OCI-LY7 (cell line): ENCODE measurements around the gene ADAMTSL2. TPM values are rescaled to one million over a fixed set of nuclear protein-coding genes. Genes with fewer than 3 reads are reported as not detected.

Experiments used
- BruUV-seq: library from RNA; stranded (reverse); fragments of 400-500 nt; replicated peaks from 2 replicates; lab custom pipeline; 2021; lab: Mats Ljungman, UMichigan
- CTCF ChIA-PET: fragments of 300-600 bp; sonication (Branson Sonifier 250); formaldehyde crosslinking; loops from one replicate; lab custom pipeline; 2022; ENCODE audit warnings: antibody characterized with exemption; ENCODE audit not compliant: unreplicated experiment; lab: Charles Lee
- POLR2A ChIA-PET: fragments of 300-600 bp; sonication (Branson Sonifier 250); formaldehyde crosslinking; loops from one replicate; lab custom pipeline; 2022; ENCODE audit warnings: antibody characterized with exemption; lab: Charles Lee
- DNase-seq: peaks from one replicate; pipeline ENCODE4 v3.0.0-alpha.2; 2015; ENCODE audit warnings: low spot score
- H2AFZ ChIP-seq: fragments of 200-600 bp; sonication (generic), shearing (Covaris generic); 2 replicates; pipeline ENCODE4 v1.6.1; 2014; ENCODE audit warnings: mild to moderate bottlenecking, antibody characterized with exemption, low read length, moderate library complexity
- H3K27ac ChIP-seq: fragments of 200-600 bp; sonication (generic); 2 replicates; pipeline ENCODE4 v1.5.1; 2014; ENCODE audit warnings: mixed run types, low read depth, mild to moderate bottlenecking, moderate library complexity, low read length, inconsistent platforms; ENCODE audit not compliant: poor library complexity, severe bottlenecking
- H3K36me3 ChIP-seq: fragments of 200-600 bp; sonication (generic); 2 replicates; pipeline ENCODE4 v1.6.1; 2014; ENCODE audit warnings: mild to moderate bottlenecking, antibody characterized with exemption, low read length, moderate library complexity, mixed read lengths; ENCODE audit not compliant: insufficient read depth
- H3K4me1 ChIP-seq: fragments of 200-600 bp; sonication (generic); 2 replicates; pipeline ENCODE4 v1.5.1; 2014; ENCODE audit warnings: mild to moderate bottlenecking, low read length; ENCODE audit not compliant: insufficient read depth, poor library complexity, severe bottlenecking
- H3K4me2 ChIP-seq: fragments of 200-600 bp; sonication (generic); 2 replicates; pipeline ENCODE4 v1.6.1; 2014; ENCODE audit warnings: mild to moderate bottlenecking, low read length
- H3K4me3 ChIP-seq: fragments of 200-600 bp; sonication (generic); 2 replicates; pipeline ENCODE4 v1.5.1; 2014; ENCODE audit warnings: mild to moderate bottlenecking, low read depth, low read length; ENCODE audit not compliant: poor library complexity, severe bottlenecking
- H3K79me2 ChIP-seq: fragments of 200-600 bp; sonication (generic); 2 replicates; pipeline ENCODE4 v1.6.1; 2016; ENCODE audit warnings: low read depth, mild to moderate bottlenecking, low read length, moderate library complexity, mixed read lengths; ENCODE audit not compliant: insufficient read depth
- H3K9me2 ChIP-seq: fragments of 200-600 bp; sonication (generic); 2 replicates; pipeline ENCODE4 v1.6.1; 2016; ENCODE audit warnings: mild to moderate bottlenecking, low read length, mixed read lengths; ENCODE audit not compliant: insufficient read depth
- H3K9me3 ChIP-seq: fragments of 200-600 bp; sonication (generic); 2 replicates; pipeline ENCODE4 v1.6.1; 2014; ENCODE audit warnings: mild to moderate bottlenecking, mixed run types, low read length, mixed read lengths
- H4K20me1 ChIP-seq: fragments of 200-600 bp; sonication (generic); 2 replicates; pipeline ENCODE4 v1.6.1; 2014; ENCODE audit warnings: mild to moderate bottlenecking, antibody characterized with exemption, low read length, moderate library complexity, mixed read lengths; ENCODE audit not compliant: insufficient read depth
- CTCF ChIP-seq: fragments of 200-600 bp; sonication (generic); conservative IDR thresholded peaks from 2 replicates; pipeline ENCODE4 v1.5.1; 2014; ENCODE audit warnings: mild to moderate bottlenecking, antibody characterized with exemption, low read length, moderate library complexity, mixed read lengths
- EZH2phosphoT487 ChIP-seq: fragments of 200-600 bp; sonication (generic); IDR thresholded peaks from 2 replicates; pipeline ENCODE4 v1.6.1; 2018; ENCODE audit warnings: low read depth, borderline replicate concordance, mild to moderate bottlenecking, mixed run types, antibody characterized with exemption, low read length, moderate library complexity, mixed read lengths
- intact Hi-C: fragments of 100-400 bp; cut with micrococcal nuclease; formaldehyde crosslinking; loops from one replicate; pipeline ENCODE4 v1.10.0; 2022; ENCODE audit not compliant: unreplicated experiment
- total RNA-seq, 2 experiments: library from RNA; depleted of rRNA in 1 of 2; stranded (reverse); fragments of >200 nt in 1 of 2; shearing (Covaris generic) in 1 of 2; gene quantifications; 2 replicates each; pipeline ENCODE4 v1.2.3, GENCODE V29; 2014 to 2022

ADAMTSL2 gene
- total RNA-seq, 2 experiments from 2014 or later: 0.88 TPM; not detected in 1

- Histone ChIP-seq H3K4me3 (no peak overlapping the region), H4K20me1 (no peaks in the 10 kb centered on the region), H3K4me1 (peaks cover 13% of the 10 kb centered on the region), H3K27ac (no peak overlapping the region), H3K79me2 (no peaks in the 10 kb centered on the region), H2AFZ (no peak overlapping the region), H3K36me3 (no peaks in the 10 kb centered on the region), H3K9me3 (0 out of 2 replicates have a peak, but pooled peaks cover 6% of the 10 kb centered on the region), H3K4me2 (no peak overlapping the region), H3K9me2 (no peaks in the 10 kb centered on the region)
- intact Hi-C loops: no loop called here
- BruUV-seq: no TSS peak
- POLR2A ChIA-PET: no interaction called here
- DNase-seq: no peak
- CTCF ChIA-PET: no interaction called here
- no peak for TF ChIP-seq CTCF
- TF ChIP-seq EZH2phosphoT487: no peak
Observed at GRCh38 chr9:133622555-133622954, 88.1 kb downstream of the ADAMTSL2 start.

Other genes with a start within 250 kb of the ADAMTSL2 start
- 19.2 and 33.9 TPM in 2 replicates for gene SURF6, start 198.5 kb upstream of the ADAMTSL2 start, total RNA-seq (2014; rRNA removed; shearing (Covaris generic))
- gene SURF6, start 198.5 kb upstream of the ADAMTSL2 start, total RNA-seq (2022): 21.0 and 27.8 TPM in 2 replicates
- gene MED22, start 186.6 kb upstream of the ADAMTSL2 start, total RNA-seq (2014; rRNA removed; shearing (Covaris generic)): 39.6 and 62.1 TPM in 2 replicates
- 48.7 and 52.0 TPM in 2 replicates for gene MED22, start 186.6 kb upstream of the ADAMTSL2 start, total RNA-seq (2022)
- gene RPL7A, start 186.5 kb upstream of the ADAMTSL2 start, total RNA-seq (2014; rRNA removed; shearing (Covaris generic)): 2,961 and 2,981 TPM in 2 replicates
- 2,867 and 2,915 TPM in 2 replicates for gene RPL7A, start 186.5 kb upstream of the ADAMTSL2 start, total RNA-seq (2022)
- gene SURF1, start 178.2 kb upstream of the ADAMTSL2 start, total RNA-seq (2014; rRNA removed; shearing (Covaris generic)): 22.9 and 34.6 TPM in 2 replicates
- 34.2 and 38.9 TPM in 2 replicates for gene SURF1, start 178.2 kb upstream of the ADAMTSL2 start, total RNA-seq (2022)
- gene SURF2, start 178.2 kb upstream of the ADAMTSL2 start, total RNA-seq (2014; rRNA removed; shearing (Covaris generic)): 19.0 and 32.5 TPM in 2 replicates
- gene SURF2, start 178.2 kb upstream of the ADAMTSL2 start, total RNA-seq (2022): 13.2 and 19.7 TPM in 2 replicates
- 75.5 and 76.0 TPM in 2 replicates for gene SURF4, start 158.6 kb upstream of the ADAMTSL2 start, total RNA-seq (2014; rRNA removed; shearing (Covaris generic))
- 87.5 and 92.3 TPM in 2 replicates for gene SURF4, start 158.6 kb upstream of the ADAMTSL2 start, total RNA-seq (2022)
- 0.05 and 1.7 TPM in 2 replicates for gene STKLD1, start 158.3 kb upstream of the ADAMTSL2 start, total RNA-seq (2014; rRNA removed; shearing (Covaris generic))
- 0.81 and 1.4 TPM in 2 replicates for gene STKLD1, start 158.3 kb upstream of the ADAMTSL2 start, total RNA-seq (2022)
- 33.6 and 35.7 TPM in 2 replicates for gene REXO4, start 116.7 kb upstream of the ADAMTSL2 start, total RNA-seq (2014; rRNA removed; shearing (Covaris generic))
- 40.6 and 45.5 TPM in 2 replicates for gene REXO4, start 116.7 kb upstream of the ADAMTSL2 start, total RNA-seq (2022)
- 6.2 and 6.6 TPM in 2 replicates for gene ADAMTS13, start 112.3 kb upstream of the ADAMTSL2 start, total RNA-seq (2014; rRNA removed; shearing (Covaris generic))
- 18.1 and 18.5 TPM in 2 replicates for gene ADAMTS13, start 112.3 kb upstream of the ADAMTSL2 start, total RNA-seq (2022)
- gene CACFD1, start 74.7 kb upstream of the ADAMTSL2 start, total RNA-seq (2014; rRNA removed; shearing (Covaris generic)): 14.9 and 17.2 TPM in 2 replicates
- 16.7 and 19.2 TPM in 2 replicates for gene CACFD1, start 74.7 kb upstream of the ADAMTSL2 start, total RNA-seq (2022)
- 45.2 and 52.9 TPM in 2 replicates for gene SLC2A6, start 55.6 kb upstream of the ADAMTSL2 start, total RNA-seq (2014; rRNA removed; shearing (Covaris generic))
- 42.1 and 51.0 TPM in 2 replicates for gene SLC2A6, start 55.6 kb upstream of the ADAMTSL2 start, total RNA-seq (2022)
- not detected in 2 replicates for gene MYMK, start 9.7 kb upstream of the ADAMTSL2 start, total RNA-seq (2014; rRNA removed; shearing (Covaris generic))
- gene MYMK, start 9.7 kb upstream of the ADAMTSL2 start, total RNA-seq (2022): not detected in 2 replicates
- 7.8 and 8.9 TPM in 2 replicates for gene FAM163B, start 74.7 kb downstream of the ADAMTSL2 start, total RNA-seq (2014; rRNA removed; shearing (Covaris generic))
- gene FAM163B, start 74.7 kb downstream of the ADAMTSL2 start, total RNA-seq (2022): 2.6 and 3.6 TPM in 2 replicates
- not detected in 2 replicates for gene DBH, start 101.7 kb downstream of the ADAMTSL2 start, total RNA-seq (2014; rRNA removed; shearing (Covaris generic))
- not detected in 2 replicates for gene DBH, start 101.7 kb downstream of the ADAMTSL2 start, total RNA-seq (2022)
- 52.3 and 60.8 TPM in 2 replicates for gene SARDH, start 203.6 kb downstream of the ADAMTSL2 start, total RNA-seq (2014; rRNA removed; shearing (Covaris generic))
- 39.4 and 42.8 TPM in 2 replicates for gene SARDH, start 203.6 kb downstream of the ADAMTSL2 start, total RNA-seq (2022)